HG03342 (cell line): ENCODE data around the gene CAMTA1.
"Not testable (repeated sequence)": the region's sequence is repeated elsewhere in the genome, so short reads cannot be mapped to it uniquely, and the experiment has no call there.

Experiments used
- ATAC-seq: cut with Tn5 transposase; IDR thresholded peaks from one replicate; pipeline ENCODE4 v1.9.1; 2021; ENCODE audit warnings: mild to moderate bottlenecking, moderate library complexity; ENCODE audit not compliant: unreplicated experiment

Gene CAMTA1, protein sequence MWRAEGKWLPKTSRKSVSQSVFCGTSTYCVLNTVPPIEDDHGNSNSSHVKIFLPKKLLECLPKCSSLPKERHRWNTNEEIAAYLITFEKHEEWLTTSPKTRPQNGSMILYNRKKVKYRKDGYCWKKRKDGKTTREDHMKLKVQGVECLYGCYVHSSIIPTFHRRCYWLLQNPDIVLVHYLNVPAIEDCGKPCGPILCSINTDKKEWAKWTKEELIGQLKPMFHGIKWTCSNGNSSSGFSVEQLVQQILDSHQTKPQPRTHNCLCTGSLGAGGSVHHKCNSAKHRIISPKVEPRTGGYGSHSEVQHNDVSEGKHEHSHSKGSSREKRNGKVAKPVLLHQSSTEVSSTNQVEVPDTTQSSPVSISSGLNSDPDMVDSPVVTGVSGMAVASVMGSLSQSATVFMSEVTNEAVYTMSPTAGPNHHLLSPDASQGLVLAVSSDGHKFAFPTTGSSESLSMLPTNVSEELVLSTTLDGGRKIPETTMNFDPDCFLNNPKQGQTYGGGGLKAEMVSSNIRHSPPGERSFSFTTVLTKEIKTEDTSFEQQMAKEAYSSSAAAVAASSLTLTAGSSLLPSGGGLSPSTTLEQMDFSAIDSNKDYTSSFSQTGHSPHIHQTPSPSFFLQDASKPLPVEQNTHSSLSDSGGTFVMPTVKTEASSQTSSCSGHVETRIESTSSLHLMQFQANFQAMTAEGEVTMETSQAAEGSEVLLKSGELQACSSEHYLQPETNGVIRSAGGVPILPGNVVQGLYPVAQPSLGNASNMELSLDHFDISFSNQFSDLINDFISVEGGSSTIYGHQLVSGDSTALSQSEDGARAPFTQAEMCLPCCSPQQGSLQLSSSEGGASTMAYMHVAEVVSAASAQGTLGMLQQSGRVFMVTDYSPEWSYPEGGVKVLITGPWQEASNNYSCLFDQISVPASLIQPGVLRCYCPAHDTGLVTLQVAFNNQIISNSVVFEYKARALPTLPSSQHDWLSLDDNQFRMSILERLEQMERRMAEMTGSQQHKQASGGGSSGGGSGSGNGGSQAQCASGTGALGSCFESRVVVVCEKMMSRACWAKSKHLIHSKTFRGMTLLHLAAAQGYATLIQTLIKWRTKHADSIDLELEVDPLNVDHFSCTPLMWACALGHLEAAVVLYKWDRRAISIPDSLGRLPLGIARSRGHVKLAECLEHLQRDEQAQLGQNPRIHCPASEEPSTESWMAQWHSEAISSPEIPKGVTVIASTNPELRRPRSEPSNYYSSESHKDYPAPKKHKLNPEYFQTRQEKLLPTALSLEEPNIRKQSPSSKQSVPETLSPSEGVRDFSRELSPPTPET (N-terminal part only)

DNA sequence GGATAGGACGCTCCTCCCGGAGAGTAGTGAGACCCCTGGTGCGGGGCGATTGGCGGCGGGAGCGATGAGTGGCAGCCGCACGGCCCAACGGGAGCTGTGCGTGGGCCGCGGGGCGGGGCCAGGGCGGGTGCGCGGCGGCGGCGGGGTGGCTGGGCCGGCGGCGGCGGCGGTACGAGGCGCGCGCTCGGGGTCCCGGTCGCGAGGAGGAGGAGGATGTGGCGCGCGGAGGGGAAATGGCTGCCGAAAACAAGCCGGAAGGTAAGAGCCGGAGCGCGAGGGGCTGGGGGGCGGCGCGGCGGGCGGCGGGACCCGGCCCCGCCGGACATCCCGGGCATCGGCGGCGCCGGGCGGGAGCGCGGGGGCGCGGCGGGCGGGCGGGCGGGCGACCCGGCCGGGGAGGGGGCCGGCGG is at the start of gene CAMTA1:
TSS of gene CAMTA1 (plus strand) at position 137 of the 410 bp plus-strand sequence. CDS start at position 214, 77 bp downstream.
- ATAC-seq, result peak; percentile 73

DNA sequence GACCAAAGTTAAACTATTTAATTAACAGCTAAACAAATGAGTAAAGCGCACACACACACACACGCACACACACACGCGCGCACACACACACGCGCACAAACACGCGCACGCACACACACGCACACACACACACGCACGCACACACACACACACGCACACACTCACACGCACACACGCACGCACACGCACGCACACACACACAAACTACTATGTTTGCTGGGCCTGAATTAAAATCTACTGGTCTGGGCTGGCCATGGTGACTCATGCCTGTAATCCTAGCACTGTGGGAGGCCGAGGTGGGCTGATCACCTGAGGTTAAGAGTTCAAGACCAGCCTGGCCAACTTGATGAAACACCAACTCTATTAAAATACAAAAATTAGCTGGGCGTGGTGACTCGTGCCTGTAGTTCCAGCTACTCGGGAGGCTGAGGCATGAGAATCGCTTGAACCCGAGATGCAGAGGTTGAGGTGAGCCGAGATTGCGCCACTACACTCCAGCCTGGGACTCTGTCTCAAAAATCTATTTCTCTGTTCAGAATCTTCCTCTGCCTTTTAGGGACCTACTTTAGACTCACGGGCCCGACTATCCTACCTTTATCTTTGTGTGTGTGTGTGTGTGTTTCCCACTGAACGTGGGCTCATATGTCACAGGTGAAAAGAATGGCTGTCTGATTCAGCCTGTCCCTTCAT is 46.1 kb upstream of the CAMTA1 start:
- ATAC-seq, result no peak

DNA sequence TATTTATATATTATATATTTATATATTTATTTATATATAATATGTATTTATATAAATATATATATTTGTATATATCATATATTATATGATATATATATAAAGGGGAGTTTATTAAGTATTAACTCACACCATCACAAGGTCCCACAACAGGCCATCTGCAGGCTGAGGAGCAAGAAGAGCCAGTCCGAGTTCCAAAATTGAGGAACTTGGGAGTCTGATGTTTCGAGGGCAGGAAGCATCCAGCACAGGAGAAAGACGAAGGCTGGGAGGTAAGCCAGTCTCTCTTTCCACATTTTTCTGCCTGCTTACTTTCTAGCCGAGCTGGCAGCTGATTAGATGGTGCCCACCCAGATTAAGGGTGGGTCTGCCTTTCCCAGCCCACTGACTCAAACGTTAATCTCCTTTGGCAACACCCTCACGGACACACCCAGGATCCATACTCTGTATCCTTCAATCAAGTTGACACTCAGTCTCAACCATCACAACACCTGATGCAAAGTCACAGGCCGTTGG is 42.5 kb upstream of the CAMTA1 start:
- not testable (repeated sequence) for ATAC-seq

DNA sequence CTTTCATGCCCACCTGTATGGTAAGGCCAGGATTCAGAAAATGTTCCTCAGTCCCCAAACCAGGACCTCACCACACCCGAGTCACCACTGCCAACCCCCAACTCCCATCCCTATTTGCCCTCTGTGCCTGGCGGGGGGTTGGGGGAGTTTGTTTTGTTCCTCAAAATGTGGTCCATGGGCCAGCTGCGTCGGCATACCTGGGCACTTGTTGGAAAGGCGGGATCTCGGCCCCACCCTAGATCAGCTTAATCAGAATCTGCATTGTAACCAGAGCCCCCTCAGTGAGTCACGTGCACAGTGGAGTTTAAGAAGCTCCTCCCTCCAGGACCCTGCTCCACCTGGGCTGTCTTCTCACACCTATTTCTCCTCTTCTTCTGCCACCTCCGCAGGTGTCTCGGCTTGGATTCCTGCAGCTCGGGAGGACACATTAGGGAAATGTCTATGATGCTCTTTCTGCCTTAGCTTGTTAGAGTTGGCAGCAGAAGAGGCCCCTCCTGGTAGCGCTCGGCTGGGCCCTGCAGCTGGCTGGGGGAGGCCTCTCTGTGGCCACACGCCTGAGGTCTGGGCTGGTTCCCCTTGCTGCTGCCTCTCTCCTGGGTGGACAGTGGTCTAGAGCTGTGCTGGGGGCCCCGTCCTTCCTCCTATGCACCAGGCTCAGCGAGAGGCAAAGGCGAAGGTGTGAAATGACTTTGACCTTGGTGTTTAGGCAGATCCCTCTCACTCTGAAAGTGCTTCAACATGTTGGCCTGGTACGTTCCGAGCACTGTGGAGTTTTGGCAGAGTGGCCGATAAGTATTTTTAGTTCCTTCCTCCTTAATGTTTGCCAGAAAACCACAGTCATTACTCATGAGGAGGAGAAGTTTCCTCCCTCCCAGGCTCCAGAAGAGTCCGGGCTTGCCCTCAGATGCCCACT is 41.8 kb upstream of the CAMTA1 start:
- no peak for ATAC-seq

DNA sequence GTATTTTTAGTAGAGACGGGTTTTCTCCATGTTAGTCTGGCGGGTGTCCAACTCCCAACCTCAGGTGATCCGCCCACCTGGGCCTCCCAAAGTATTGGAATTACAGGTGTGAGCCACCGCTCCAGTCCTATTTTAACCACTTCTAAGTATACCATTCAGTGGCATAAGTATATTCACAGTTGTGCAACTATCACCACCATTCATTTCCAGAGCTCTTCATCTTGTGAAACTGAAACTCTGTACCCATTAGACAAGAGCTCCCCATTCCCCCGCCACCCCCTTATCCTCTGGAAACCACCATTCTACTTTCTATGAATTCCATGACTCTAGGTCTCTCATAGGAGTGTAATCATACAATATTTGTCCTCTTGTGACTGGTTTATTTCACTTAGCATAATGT is 40.2 kb upstream of the CAMTA1 start:
- no peak for ATAC-seq

DNA sequence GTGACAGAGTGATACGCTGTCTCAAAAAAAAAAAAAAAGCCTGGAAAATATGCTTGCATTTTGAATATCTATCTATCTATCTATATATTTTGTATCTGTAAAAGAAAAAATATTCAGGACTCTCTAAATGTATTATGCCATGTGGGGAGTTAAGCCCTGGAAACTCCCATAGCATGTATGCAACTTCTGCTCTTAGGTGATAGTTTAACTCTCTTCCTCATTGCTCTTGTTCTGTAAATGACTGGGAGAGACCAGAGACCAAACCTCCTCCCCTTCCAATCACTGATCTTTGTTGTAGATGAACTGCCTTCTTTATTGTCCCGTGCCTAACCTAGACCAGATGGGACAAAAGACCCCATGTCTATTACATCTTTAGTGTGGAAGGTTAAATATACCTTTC is 37.6 kb upstream of the CAMTA1 start:
- no peak for ATAC-seq

DNA sequence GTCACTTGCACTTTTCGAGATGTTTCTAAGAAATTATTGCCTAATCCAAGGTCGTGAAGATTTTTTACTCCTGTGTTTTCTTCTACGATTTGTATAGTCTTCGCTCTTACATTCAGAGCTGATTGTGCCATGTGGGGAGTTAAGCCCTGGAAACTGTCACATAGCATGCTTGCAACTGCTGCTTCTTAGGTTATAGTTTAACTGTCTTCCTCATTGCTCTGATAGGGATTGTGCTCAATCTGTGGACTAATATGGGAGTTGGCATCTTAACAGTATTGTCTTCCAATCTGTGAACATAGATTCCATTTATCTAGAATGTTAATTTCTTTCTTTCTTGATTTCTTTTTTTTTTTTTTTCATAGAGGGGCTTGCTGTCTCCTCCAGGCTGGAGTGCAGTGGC is 34.8 kb upstream of the CAMTA1 start:
- no peak for ATAC-seq

DNA sequence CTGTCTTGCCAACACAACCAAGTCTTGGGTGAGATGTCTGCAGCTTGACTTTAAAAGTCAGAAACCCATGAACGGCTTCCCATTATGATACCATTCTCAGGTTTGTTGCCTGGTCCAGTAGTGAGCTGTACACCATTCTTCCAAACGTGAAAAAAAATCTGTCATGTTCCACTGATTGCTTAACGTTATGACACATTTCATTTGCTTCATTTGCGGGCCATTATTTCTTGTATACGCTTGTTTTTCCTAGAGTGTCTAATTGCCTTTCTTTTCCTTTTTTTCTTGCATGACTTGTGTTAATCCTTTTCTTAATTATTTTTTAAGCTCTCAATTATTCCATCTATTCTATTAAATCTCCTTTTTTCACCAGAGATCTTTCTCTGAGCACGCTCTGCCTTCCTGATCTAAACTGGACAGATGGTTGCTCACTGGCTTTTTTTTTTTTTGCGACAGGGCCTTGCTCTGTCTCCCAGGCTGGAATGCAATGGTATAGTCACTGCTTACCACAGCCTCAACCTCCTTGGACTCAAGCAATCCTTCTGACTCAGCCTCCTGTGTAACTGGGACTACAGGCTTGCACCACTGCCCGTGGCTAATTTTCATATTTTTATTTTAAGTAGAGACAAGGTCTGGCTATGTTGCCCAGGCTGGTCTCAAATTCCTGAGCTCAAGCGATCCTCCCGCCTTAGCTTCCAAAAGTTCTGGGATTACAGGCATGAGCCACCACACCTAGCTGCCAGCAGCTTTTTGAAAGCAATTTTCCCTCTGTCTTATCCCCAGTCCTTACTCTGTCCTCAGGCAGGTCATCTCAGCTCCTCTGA is 31.7 kb upstream of the CAMTA1 start:
- no peak for ATAC-seq

DNA sequence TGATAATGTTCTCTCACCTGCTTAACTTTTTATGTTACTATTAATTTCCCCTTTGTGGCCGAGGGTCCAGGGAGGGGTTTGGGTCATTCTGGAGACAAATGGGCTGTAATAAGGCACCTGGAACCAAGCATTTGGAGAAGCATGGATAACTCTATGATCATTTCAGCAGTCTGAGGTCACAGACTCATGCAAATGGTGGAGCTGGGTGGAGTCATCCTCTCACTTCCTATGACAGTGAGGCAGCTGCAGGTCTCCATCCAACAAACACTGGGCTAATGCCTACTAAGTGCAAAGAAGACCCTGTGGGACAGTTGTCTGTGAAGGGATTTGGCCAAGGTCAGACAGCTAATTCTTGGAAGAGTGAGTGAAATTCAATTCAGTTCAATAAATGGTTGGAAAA is 28.8 kb upstream of the CAMTA1 start:
- no peak for ATAC-seq

DNA sequence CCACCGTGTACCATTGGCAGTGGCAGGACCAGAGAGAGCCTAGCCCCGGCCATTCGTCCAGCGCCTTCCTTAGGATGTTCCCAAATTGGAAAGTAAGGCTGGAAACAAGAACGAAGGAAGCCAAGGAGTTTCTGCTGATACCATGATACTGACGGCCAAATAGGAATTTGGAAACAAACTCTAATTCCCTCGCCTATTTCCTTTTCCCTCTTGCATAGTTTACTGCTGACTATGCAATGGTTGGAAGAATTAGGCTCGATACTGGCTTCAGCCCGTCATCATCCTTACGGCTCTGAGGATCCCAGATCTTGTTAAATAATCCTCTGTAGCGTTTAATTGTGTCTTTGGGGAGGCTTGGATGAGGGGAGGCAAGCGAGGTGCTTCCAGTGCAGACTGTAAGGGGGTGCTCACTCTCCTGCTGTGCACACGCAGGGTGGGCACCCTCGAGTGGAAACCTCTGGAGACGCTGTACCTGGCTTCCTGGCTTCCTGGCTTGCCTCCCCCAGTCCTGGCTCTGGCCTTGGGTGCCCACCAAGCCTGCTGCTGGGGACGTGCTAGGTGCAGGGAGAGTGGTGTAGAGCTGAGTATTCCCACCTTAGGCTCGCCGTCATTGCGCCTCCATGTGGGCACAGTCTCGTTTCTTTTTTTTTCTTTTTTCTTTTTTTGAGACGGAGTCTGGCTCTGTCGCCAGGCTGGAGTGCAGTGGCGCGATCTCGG is 27.4 kb upstream of the CAMTA1 start:
- ATAC-seq, result no peak

DNA sequence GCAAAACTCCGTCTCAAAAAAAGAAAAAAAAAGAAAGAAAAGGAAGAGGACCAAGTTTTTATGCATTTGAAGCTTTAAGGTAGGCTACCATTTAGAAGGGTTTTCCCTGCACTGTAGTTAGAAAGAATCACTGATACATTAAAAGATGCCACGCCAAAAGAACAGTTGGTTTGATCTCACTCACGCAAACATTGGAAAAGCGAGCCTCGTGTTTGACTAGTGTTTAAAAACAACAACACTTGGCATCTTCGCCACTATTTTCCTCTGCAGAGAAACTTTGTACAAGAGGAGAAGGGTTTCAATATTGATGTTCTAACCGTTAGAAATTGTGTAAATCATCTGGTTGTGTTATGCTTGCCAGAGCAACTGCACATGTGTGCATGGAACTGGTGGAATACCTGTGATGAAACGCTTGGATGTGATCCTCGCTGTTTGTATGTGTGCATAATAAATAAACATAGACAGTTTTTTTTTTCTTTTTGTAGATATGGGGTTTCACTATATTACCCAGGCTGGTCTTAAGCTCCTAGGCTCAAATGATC is 24.0 kb upstream of the CAMTA1 start:
- no peak for ATAC-seq

DNA sequence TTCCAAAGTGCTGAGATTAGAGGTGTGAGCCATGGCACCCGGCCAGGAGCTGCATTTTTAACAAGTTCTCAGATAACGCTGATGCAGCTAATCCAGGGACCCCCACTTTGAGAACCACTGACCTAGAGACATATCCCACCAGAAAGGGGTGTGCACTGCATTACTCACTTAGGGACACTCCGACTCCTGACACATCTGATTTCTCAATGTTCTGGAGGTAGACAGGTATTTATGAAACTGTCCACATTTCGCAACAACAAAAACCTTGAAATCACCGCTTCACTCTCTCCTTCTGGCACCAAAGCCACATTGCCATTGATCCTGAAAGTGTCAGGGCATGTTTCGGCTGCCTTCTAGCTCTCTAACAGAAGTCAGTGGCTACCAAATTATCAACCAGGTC is 23.2 kb upstream of the CAMTA1 start:
- no peak for ATAC-seq

DNA sequence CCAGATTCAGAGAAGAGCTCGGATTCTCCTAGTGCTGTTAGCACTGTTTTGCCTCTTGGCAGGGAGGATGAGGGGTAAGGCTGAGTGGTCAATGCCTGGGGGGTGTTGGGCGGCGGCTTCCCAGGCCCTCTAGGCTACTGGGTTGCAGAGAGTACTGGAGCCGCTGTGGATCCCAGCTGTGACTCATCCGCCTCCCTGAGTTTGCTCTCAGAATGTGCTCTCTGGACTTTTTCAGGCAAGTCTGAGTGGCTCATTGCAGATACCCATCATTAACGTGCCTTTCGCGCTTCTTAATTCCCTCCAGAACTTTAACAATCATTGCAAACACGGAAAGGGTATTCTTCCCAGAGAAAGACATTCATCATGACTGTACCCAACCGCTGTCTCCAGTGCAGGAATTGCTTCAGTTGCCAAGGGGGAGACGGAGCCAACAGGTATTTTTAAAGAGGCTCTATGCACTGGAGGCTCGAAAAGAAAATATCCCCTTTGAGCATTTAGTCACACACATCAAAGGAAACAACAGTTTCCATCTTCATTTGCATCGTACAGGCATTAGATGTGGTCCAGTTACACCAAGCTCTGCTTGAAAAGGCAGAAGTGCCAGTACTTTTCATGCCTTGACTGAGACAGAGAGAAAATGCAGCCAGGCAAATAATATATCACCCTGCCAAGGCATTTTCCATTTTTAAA is 14.4 kb upstream of the CAMTA1 start:
- ATAC-seq, result no peak

DNA sequence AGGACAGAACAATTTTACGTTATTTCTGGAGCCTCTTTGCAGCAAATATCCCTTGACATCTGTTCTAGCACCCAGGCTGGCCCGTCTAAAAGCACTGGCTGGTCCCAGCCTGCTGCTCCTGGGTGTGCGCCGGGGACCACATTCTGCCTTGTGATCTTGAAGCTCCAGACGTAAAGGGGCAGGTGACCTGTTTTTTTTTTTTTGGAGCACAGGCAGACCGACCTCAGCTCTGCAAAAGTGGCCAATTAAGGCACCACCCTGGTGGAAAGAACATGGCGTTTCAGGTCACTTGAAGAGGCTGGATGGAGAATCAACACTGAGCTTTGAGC is 13.8 kb upstream of the CAMTA1 start:
- no peak for ATAC-seq

DNA sequence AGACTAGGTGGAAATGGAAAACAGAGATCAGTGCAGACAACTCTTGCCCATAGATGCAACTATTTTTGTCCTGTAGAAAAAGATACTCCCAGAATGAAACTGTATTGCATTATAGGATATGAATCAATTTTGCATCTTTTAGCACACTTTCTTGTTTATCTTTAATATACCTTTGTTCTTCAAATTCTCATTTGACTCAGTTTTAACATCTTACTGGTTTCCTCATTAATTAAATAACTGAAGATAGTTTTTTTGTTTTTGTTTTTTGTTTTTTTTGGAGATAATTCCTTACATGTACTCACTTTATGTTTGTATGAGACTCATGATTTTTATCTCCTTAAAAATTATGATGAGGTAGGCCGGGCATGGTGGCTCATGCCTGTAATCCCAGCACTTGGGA is 10.9 kb upstream of the CAMTA1 start:
- ATAC-seq, result no peak

DNA sequence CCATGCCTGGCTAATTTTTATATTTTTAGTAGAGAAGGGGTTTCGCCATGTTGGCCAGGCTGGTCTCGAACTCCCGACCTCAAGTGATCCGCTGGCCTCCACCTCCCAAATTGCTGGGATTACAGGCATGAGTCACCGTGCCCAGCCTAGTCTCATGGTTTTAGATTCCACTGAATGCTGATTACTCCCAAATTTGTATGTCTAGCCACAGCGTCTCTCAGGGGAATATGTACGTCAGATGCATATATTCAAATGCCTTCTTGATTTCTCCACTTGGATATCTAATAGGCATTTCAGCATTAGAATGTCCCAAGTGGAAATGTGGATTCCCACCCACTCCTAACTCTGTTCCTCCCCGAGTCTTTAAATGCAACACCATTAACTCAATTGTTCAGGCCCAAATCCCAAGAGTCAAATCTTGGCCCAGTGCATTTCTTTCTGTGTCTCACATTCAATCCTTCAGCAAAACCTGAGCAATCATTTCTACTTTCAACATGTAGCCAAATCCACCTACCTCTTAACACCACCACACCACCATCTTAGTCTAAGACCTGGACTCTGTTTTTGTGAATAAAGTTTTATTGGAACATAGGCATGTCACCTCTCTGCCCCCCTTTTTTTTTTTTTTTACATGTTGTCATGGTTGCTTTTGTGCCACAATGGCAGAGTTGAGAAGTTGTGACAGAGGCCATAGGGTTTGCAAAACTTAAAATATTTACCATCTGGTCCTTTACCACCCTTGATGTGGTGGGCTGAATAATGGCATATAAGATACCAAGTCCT is 9.8 kb upstream of the CAMTA1 start:
- no peak for ATAC-seq
